SK-N-SH (cell line): ENCODE measurements around the gene OMP. TPM values are rescaled to one million over a fixed set of nuclear protein-coding genes. Genes with fewer than 3 reads are reported as not detected.

Source experiments
- CTCF ChIA-PET: fragments of 300-600, 350-600 bp; formaldehyde crosslinking; extraction: SDS; loops from one replicate; lab custom pipeline; 2021; lab: Yijun Ruan, JAX
- POLR2A ChIA-PET: fragments of 350-600 bp; sonication (Branson Sonifier 250); formaldehyde crosslinking; extraction: SDS; loops from one replicate; lab custom pipeline; 2020; ENCODE audit warnings: antibody characterized with exemption, inconsistent platforms; lab: Yijun Ruan, JAX
- DNase-seq: peaks from one replicate; pipeline ENCODE4 v3.0.0; 2012
- H2AFZ ChIP-seq: fragments of 200-600 bp; sonication (generic); 2 replicates; pipeline ENCODE4 v1.8.1; 2016; ENCODE audit warnings: antibody characterized with exemption, mild to moderate bottlenecking, low read depth
- H3F3A ChIP-seq: fragments of 200-600 bp; sonication (generic); replicated peaks from 2 replicates; pipeline ENCODE3; 2016; ENCODE audit warnings: antibody characterized with exemption, mild to moderate bottlenecking; ENCODE audit not compliant: insufficient read depth
- H3K27ac ChIP-seq, 2 experiments: fragments of 200-500 bp in 1 of 2; fragments of 200-600 bp in 1 of 2; sonication (Bioruptor generic) in 1 of 2; sonication (generic), shearing (Covaris generic) in 1 of 2; 2 replicates each; pipeline versions ENCODE4 v1.5.1 to v1.6.1; 2014 to 2016; ENCODE audit warnings: low read depth in 2 of 2, inconsistent platforms in 1 of 2, low read length in 1 of 2, mild to moderate bottlenecking in 1 of 2, mixed read lengths in 1 of 2
- H3K27me3 ChIP-seq: fragments of 200-600 bp; sonication (generic), shearing (Covaris generic); 2 replicates; pipeline ENCODE4 v1.6.1; 2016; ENCODE audit warnings: mixed run types; ENCODE audit not compliant: insufficient read depth
- H3K36me3 ChIP-seq, 2 experiments: fragments of 200-500 bp in 1 of 2; fragments of 200-600 bp in 1 of 2; sonication (Bioruptor generic) in 1 of 2; sonication (generic) in 1 of 2; replicated peaks in 1 of 2; 2 replicates each; pipeline versions ENCODE3 to v1.5.1; 2014 to 2016; ENCODE audit warnings: low read length in 1 of 2, mild to moderate bottlenecking in 1 of 2; ENCODE audit not compliant: insufficient read depth in 2 of 2, control insufficient read depth in 1 of 2
- H3K4me1 ChIP-seq, 2 experiments: fragments of 200-500 bp in 1 of 2; fragments of 200-600 bp in 1 of 2; sonication (Bioruptor generic) in 1 of 2; sonication (generic), shearing (Covaris generic) in 1 of 2; 2 replicates each; pipeline versions ENCODE4 v1.5.1 to v1.6.1; 2014 to 2016; ENCODE audit warnings: low read depth in 1 of 2, low read length in 1 of 2, mixed run types in 1 of 2; ENCODE audit not compliant: insufficient read depth in 2 of 2, control insufficient read depth in 1 of 2
- H3K4me2 ChIP-seq: fragments of 200-600 bp; sonication (generic), shearing (Covaris generic); 2 replicates; pipeline ENCODE4 v1.6.1; 2017; ENCODE audit warnings: mixed run types
- H3K4me3 ChIP-seq, 2 experiments: fragments of 200-500 bp in 1 of 2; fragments of 200-600 bp in 1 of 2; sonication (Bioruptor generic) in 1 of 2; sonication (generic), shearing (Covaris generic) in 1 of 2; 2 replicates each; pipeline versions ENCODE4 v1.5.1 to v1.8.1; 2014 to 2016; ENCODE audit warnings: low read depth in 2 of 2, inconsistent platforms in 1 of 2, low read length in 1 of 2, mild to moderate bottlenecking in 1 of 2, mixed read lengths in 1 of 2, moderate library complexity in 1 of 2
- H3K79me2 ChIP-seq: fragments of 200-600 bp; sonication (generic); 2 replicates; pipeline ENCODE4 v1.8.1; 2017; ENCODE audit warnings: mild to moderate bottlenecking; ENCODE audit not compliant: insufficient read depth
- H3K9ac ChIP-seq: fragments of 200-600 bp; sonication (generic); 2 replicates; pipeline ENCODE4 v1.6.1; 2017; ENCODE audit warnings: mixed run types
- H3K9me2 ChIP-seq: fragments of 200-600 bp; sonication (generic); 2 replicates; pipeline ENCODE4 v1.6.1; 2017; ENCODE audit warnings: mixed run types
- H3K9me3 ChIP-seq: fragments of 200-600 bp; sonication (generic); 2 replicates; pipeline ENCODE4 v1.6.1; 2017; ENCODE audit warnings: mixed run types, mild to moderate bottlenecking, moderate library complexity
- H4K20me1 ChIP-seq: fragments of 200-600 bp; sonication (generic); 2 replicates; pipeline ENCODE4 v1.6.1; 2017; ENCODE audit warnings: mild to moderate bottlenecking, mixed run types; ENCODE audit not compliant: insufficient read depth
- CHD2 ChIP-seq: fragments of 150-350 bp; IDR thresholded peaks from 2 replicates; pipeline ENCODE4 v1.6.1; 2018; ENCODE audit warnings: low read length; ENCODE audit not compliant: partially characterized antibody
- CTCF ChIP-seq: fragments of 200-600 bp; sonication (generic); IDR thresholded peaks from 2 replicates; pipeline ENCODE4 v1.6.1; 2017; ENCODE audit warnings: antibody characterized with exemption, mild to moderate bottlenecking, moderate library complexity
- EZH2phosphoT487 ChIP-seq: fragments of 200-600 bp; sonication (generic); IDR thresholded peaks from 2 replicates; pipeline ENCODE4 v1.6.1; 2017; ENCODE audit warnings: low read depth, mixed run types, mild to moderate bottlenecking, antibody characterized with exemption, moderate library complexity, borderline replicate concordance
- FOXM1 ChIP-seq: IDR thresholded peaks from 2 replicates; pipeline ENCODE4 v1.4.0; 2012; ENCODE audit warnings: low read depth, mild to moderate bottlenecking
- IRF3 ChIP-seq: fragments of 150-350 bp; IDR thresholded peaks from 2 replicates; pipeline ENCODE4 v1.6.1; 2016; ENCODE audit warnings: mild to moderate bottlenecking, low read depth, low read length
- JUND ChIP-seq: IDR thresholded peaks from 2 replicates; pipeline ENCODE4 v1.4.0; 2012
- MAX ChIP-seq: IDR thresholded peaks from 2 replicates; pipeline ENCODE4 v1.4.0; 2012; ENCODE audit warnings: low read depth
- POLR2AphosphoS5 ChIP-seq: IDR thresholded peaks from 2 replicates; pipeline ENCODE4 v1.6.1; 2012; ENCODE audit warnings: low read depth, low read length
- RFX5 ChIP-seq: IDR thresholded peaks from 2 replicates; pipeline ENCODE4 v1.6.1; 2012; ENCODE audit warnings: mild to moderate bottlenecking, improper control_type of control experiment, low read length
- RXRA ChIP-seq: IDR thresholded peaks from 2 replicates; pipeline ENCODE4 v1.4.0; 2012; ENCODE audit warnings: low read depth, mild to moderate bottlenecking, borderline replicate concordance
- SMC3 ChIP-seq: IDR thresholded peaks from 2 replicates; pipeline ENCODE4 v1.6.1; 2012; ENCODE audit warnings: low read depth, low read length, improper control_type of control experiment
- TEAD4 ChIP-seq: IDR thresholded peaks from 2 replicates; pipeline ENCODE4 v1.4.0; 2012; ENCODE audit warnings: mild to moderate bottlenecking, borderline replicate concordance; ENCODE audit not compliant: insufficient read depth
- WGBS: methylation state at CpG from one replicate; pipeline ENCODE4 v1.1.6; 2017; ENCODE audit warnings: low lambda C conversion rate; 5-methylcytosine and 5-hydroxymethylcytosine counted together
- polyA plus RNA-seq, 3 experiments: library from polyadenylated mRNA; depleted of rRNA; stranded (reverse); fragments of >200 nt; gene quantifications; 2 replicates each; pipeline ENCODE4 v1.2.3, GENCODE V29; 2012

The OMP gene
- polyA plus RNA-seq, 1 of the 3 experiments (the other 2 are of a cell fraction), result 0.20 TPM

- H3F3A ChIP-seq, result no peaks in the 10 kb centered on the region
- no peaks in the 10 kb centered on the region for H4K20me1 ChIP-seq
- 90% methylated on average over 4 of the region's 7 CpGs for WGBS
- H3K27ac ChIP-seq, result no peak overlapping the region
- H3K27me3 ChIP-seq, result no peaks in the 10 kb centered on the region
- no peak overlapping the region for H3K4me3 ChIP-seq
- H3K36me3 ChIP-seq, result peaks cover 0 to 17% of the 10 kb centered on the region in 2 experiments
- no peak overlapping the region for H3K9ac ChIP-seq
- no peaks in the 10 kb centered on the region for H3K9me2 ChIP-seq
- no peaks in the 10 kb centered on the region for H3K79me2 ChIP-seq
- 0 out of 4 replicates have a peak, but pooled peaks cover 0 to 2% of the 10 kb centered on the region in 2 experiments for H3K4me1 ChIP-seq
- ChIA-PET CTCF (interaction anchor here (0.6 to 11.2 kb wide), 8 partner anchors 11 to 440 kb away, joined by 3 to 111 read pairs (median 3); partner anchors contain the start of gene MYO7A), POLR2A (no interaction called here)
- no peak overlapping the region for H3K4me2 ChIP-seq
- H3K9me3 ChIP-seq, result no peaks in the 10 kb centered on the region
- DNase-seq, result no peak
- TF ChIP-seq SMC3 (no peak), POLR2AphosphoS5 (no peak), RFX5 (no peak)
- no peak overlapping the region for H2AFZ ChIP-seq
Observed at GRCh38 chr11:77117492-77117891, 14.9 kb downstream of the OMP start.

GRCh38 chr11:77118086-77118485 lies 15.4 kb downstream of the OMP start:
- CTCF ChIA-PET, result interaction anchor here (1.0 to 11.2 kb wide), 5 partner anchors 10 to 439 kb away, joined by 3 to 111 read pairs (median 4); partner anchors contain the start of gene MYO7A
- H4K20me1 ChIP-seq, result no peaks in the 10 kb centered on the region

More at GRCh38 chr11:77118086-77118485, 15.4 kb downstream of the OMP start:
- DNase-seq, result no peak
- WGBS, result 94% methylated on average over 16 of the region's 17 CpGs
- POLR2A ChIA-PET, result no interaction called here
- Histone ChIP-seq H3K27ac (no peak overlapping the region), H3K79me2 (no peaks in the 10 kb centered on the region), H3K4me3 (no peak overlapping the region), H3K27me3 (no peaks in the 10 kb centered on the region), H3K9me3 (no peaks in the 10 kb centered on the region), H3K9me2 (no peaks in the 10 kb centered on the region), H3F3A (no peaks in the 10 kb centered on the region), H3K4me1 (0 out of 4 replicates have a peak, but pooled peaks cover 0 to 2% of the 10 kb centered on the region in 2 experiments), H3K4me2 (no peak overlapping the region), H3K9ac (no peak overlapping the region), H3K36me3 (peaks cover 0 to 23% of the 10 kb centered on the region in 2 experiments), H2AFZ (no peak overlapping the region)
- TF ChIP-seq FOXM1 (no peak), RXRA (no peak), CHD2 (no peak), CTCF (no peak), JUND (no peak), EZH2phosphoT487 (no peak), IRF3 (no peak), MAX (no peak), TEAD4 (no peak)
